ENCODE data around the gene SF3B6.
A peak's percentile ranks its signal among the peaks of the same experiment; 100 is the strongest.

The SF3B6 gene

GRCh38 chr2:24088821-24089359 is 12.8 kb upstream of the SF3B6 start:
- DNase-seq (ENCODE audit: low spot score) = no peak
- in situ Hi-C loops (cut with MboI; ENCODE audit: low sequenced_read_pairs, unreplicated experiment) = no loop called here
- TF ChIP-seq, protein P1, sequence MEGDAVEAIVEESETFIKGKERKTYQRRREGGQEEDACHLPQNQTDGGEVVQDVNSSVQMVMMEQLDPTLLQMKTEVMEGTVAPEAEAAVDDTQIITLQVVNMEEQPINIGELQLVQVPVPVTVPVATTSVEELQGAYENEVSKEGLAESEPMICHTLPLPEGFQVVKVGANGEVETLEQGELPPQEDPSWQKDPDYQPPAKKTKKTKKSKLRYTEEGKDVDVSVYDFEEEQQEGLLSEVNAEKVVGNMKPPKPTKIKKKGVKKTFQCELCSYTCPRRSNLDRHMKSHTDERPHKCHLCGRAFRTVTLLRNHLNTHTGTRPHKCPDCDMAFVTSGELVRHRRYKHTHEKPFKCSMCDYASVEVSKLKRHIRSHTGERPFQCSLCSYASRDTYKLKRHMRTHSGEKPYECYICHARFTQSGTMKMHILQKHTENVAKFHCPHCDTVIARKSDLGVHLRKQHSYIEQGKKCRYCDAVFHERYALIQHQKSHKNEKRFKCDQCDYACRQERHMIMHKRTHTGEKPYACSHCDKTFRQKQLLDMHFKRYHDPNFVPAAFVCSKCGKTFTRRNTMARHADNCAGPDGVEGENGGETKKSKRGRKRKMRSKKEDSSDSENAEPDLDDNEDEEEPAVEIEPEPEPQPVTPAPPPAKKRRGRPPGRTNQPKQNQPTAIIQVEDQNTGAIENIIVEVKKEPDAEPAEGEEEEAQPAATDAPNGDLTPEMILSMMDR (IDR thresholded peaks at IDR 0.05; ENCODE audit: borderline replicate concordance, control extremely low read depth, extremely low read depth, insufficient read depth, missing control alignments) = peak; percentile 2

DNA sequence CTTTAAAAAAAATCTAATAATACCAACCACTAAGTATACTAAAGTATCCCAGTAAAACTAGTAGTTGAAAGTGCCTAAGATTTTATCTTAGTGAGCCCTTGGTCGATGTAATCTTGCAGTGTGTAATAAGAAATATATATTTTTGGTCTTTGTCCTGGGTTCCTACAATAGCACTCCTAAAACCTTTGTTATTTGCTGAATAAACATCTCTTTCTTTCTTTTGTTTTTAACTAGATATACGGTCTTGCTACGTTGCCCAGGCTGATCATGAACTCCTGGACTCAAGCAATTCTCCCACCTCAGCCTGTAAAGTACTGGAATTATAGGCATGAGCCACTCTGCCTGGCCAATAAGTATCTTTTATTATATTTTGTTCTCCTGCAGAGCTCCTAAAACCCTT is 10.9 kb upstream of the SF3B6 start:
- in situ Hi-C loops (cut with MboI; ENCODE audit: low sequenced_read_pairs, unreplicated experiment) = no loop called here
- TF ChIP-seq, protein P1 (IDR thresholded peaks at IDR 0.05; ENCODE audit: borderline replicate concordance, control extremely low read depth, extremely low read depth, insufficient read depth, missing control alignments) = no peak

GRCh38 chr2:24086241-24086640 is 10.1 kb upstream of the SF3B6 start:
- TF ChIP-seq, protein P1 (IDR thresholded peaks at IDR 0.05; ENCODE audit: borderline replicate concordance, control extremely low read depth, extremely low read depth, insufficient read depth, missing control alignments) = no peak
- in situ Hi-C loops (cut with MboI; ENCODE audit: low sequenced_read_pairs, unreplicated experiment) = no loop called here
- DNase-seq (ENCODE audit: low spot score) = no peak

More for the DNA sequence above, 10.9 kb upstream of the SF3B6 start:
- no peak for DNase-seq (ENCODE audit: low spot score)

DNA sequence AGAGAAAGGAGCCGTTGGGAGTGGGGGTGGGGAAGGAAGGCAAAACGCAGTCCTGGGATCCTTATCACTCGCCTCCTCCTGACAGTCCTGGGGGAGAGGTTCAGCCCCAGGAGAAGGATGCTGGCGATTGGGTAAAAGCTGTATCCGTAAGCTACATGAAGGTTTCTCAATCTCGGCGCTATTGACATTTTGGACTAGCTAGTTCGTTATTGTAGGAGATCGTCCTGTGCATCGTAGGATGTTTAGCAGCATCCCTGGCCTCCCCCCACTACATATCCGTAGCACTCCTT is 9.0 kb upstream of the SF3B6 start:
- in situ Hi-C loops (cut with MboI; ENCODE audit: low sequenced_read_pairs, unreplicated experiment) = no loop called here

DNA sequence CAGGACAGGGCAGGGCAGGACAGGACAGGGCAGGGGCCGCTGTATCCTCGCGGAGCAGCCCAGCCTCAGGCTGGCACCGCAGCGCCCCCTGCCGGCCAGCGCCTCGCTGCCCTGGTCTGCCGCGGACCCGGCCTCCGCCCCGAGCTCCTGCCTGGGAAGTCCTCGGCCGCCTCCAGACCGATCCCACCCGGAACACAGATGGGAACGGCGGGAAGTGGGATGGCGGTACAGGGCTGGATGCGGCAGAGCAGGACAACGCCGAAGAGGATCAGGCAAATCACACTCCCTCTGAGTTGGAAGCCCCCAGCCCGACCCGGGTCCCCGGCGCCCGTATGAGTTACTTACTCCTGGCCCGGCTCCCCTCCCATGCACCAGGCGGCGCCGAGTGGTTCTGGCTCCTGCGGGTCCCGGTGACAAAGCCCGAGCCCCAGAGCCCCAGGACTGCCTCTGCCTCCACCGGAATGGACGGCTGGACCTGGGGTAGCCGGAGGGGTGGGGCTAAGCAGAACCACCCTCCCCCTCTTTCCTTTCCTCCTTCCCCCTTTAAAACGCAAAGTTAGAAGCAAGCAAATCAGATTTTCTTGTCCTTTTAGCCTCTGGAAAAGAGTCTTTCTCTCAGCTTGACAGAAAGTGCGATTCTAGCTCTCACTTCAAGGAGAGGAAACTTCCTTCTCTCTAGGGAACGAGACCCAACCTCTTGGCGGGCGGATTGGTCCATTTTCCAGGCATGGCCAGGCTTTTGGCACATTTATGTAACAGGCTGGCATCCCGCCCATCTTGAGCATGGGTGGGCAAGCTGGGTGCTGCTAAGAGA is 8.5 kb upstream of the SF3B6 start, which contains the start of gene TP53I3:
Gene TP53I3, minus strand, starts transcription at position 449 of the 814 bp plus-strand sequence. CDS start 508 bp downstream, outside the sequence.
- in situ Hi-C loops (cut with MboI; ENCODE audit: low sequenced_read_pairs, unreplicated experiment) = no loop called here
- peak; percentile 92 for DNase-seq (ENCODE audit: low spot score)

More for the DNA sequence above, 9.0 kb upstream of the SF3B6 start:
- TF ChIP-seq, protein P1 (IDR thresholded peaks at IDR 0.05; ENCODE audit: borderline replicate concordance, control extremely low read depth, extremely low read depth, insufficient read depth, missing control alignments) = no peak
- DNase-seq (ENCODE audit: low spot score) = no peak

DNA sequence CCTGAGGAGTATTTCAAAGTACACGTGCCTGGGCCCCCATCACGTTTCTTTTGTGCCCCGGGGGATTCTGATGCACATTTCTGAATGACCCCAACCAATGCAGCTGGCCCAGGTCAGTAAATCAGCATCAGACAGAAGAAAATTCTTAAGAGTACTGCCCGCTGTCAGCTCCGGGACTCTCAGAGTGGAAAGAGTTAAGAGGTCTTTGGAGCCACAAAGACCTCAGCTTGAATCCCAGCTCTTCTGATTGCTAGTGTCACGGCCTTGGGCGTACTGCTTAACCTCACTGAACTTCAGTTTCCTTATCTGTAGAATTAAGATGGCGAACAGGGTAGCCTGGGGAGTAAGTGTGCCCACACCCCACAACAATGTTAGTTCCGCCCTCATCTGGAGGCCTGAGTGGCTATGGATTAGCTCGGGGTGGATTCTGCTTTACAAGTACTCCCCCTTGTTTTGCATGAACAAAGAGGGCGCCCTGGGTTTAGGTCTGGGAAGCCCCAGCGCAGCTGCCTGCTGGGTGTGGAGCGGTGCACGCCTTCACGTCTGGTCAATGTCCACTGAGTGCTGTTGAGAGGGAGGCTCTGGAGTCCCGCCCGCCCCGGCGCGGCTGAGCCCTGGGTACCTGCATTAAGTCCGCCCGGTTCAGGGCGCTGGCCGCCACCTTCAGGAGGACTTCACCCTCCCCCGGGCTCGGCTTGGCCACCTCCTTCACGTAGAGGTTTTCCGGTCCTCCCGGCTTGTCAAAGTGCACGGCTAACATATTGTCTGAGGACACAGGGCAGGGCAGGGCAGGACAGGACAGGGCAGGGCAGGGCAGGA is 7.7 kb upstream of the SF3B6 start:
- TF ChIP-seq, protein P1 (IDR thresholded peaks at IDR 0.05; ENCODE audit: borderline replicate concordance, control extremely low read depth, extremely low read depth, insufficient read depth, missing control alignments) = no peak
- in situ Hi-C loops (cut with MboI; ENCODE audit: low sequenced_read_pairs, unreplicated experiment) = no loop called here

More for the DNA sequence above, 8.5 kb upstream of the SF3B6 start, which contains the start of gene TP53I3:
- TF ChIP-seq, protein P1 (IDR thresholded peaks at IDR 0.05; ENCODE audit: borderline replicate concordance, control extremely low read depth, extremely low read depth, insufficient read depth, missing control alignments) = peak; percentile 97

More for the DNA sequence above, 7.7 kb upstream of the SF3B6 start:
- DNase-seq (ENCODE audit: low spot score) = peak; percentile 88

Data from GM13976 (cell line).